C1 segment of cervical spinal cord (tissue), 14 donors: ENCODE measurements around the gene BFSP1.
A peak's percentile ranks its signal among the peaks of the same experiment; 100 is the strongest.

Experiments used
- DNase-seq, 14 donors: peaks; one replicate each; lab custom pipeline; 2025; lab: John Stamatoyannopoulos, UW

Gene BFSP1

DNA sequence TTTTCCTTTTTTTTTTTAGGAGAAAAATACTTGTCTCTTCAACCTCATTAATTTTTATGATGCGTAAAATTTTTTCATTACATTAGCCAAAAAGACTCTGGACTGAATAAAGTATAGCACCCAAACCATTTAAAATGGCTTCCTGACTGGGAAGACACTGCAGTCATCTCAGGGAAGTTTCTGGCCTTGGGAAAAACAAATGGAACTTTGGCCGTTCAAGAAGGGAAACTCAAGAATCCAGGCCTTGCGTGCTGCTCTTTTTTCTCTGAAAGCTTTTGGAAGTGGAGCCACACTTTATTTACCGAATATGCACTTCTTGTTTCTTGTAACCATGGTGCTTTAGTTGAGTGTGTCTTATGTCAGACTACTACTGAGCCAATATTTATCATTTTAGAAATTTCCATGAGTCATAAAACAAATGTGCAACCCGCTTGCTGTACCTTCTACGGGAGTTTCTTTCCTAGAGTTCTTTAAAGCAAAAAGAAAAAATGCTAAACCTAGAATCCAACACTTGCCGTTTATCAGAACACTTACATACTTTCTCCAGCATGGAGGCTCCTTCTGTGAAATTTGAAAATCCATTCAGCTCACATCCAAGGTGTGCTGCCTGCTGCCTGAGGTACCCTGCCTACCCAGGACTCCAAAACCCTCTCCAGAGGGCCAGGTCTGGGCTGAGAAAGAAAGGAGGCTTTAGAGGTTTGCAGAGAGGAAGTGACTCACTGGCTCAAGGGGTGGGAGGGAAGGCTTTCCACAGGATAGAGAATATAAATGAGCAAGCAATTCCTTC, 27.2 kb upstream of the BFSP1 start:
- DNase-seq: no peak

GRCh38 chr20:17557675-17558006, 26.5 kb upstream of the BFSP1 start:
- DNase-seq: no peak

GRCh38 chr20:17556837-17557674, 25.9 kb upstream of the BFSP1 start:
- peak in 8 of 14 donors; percentile 10 to 98 (median 40) for DNase-seq

DNA sequence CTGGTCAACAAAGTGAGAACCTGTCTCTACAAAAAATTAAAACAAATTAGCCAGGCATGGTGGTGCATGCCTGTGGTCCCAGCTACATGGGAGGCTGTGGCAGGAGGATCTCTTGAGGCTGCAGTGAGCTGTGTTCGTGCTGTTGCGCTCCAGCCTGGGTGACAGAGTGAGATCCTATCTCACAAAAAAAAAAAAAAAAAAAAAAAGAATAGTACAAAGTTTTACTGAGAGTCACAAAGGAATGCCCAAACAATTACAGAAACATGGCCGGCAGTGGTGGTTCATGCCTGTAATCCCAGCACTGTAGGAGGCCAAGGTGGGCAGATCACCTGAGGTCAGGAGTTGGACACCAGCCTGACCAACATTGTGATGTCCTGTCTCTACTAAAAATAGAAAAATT, 23.9 kb upstream of the BFSP1 start:
- DNase-seq: peak in 1 of 14 donors; percentile 9

GRCh38 chr20:17549131-17549530, 18.0 kb upstream of the BFSP1 start:
- DNase-seq: no peak

GRCh38 chr20:17545127-17545526, 13.9 kb upstream of the BFSP1 start:
- DNase-seq: no peak

- no peak for DNase-seq
Measured at GRCh38 chr20:17543531-17544131, 12.5 kb upstream of the BFSP1 start.

GRCh38 chr20:17542993-17543412, 11.8 kb upstream of the BFSP1 start:
- DNase-seq: peak in 1 of 14 donors; percentile 1

DNA sequence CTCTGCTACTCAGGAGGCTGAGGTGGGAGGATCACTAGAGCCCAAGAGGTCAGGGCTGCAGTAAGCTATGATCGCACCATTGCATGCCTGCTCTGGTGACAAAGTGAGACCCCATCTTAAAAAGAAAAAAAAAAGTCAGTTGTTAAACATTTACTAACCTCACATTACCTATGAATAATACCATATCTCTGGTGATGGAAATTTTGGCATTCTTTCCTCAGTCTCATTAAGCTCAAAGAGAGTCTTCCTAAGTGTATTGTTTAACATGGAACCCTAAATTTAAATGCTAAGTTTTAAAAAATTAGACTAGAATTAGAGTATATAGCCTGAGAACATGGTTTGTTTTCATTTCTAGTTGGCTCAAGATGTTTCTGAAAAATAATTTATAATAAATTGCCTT, 11.3 kb upstream of the BFSP1 start:
- no peak for DNase-seq

- DNase-seq: no peak
Measured at GRCh38 chr20:17541996-17542395, 10.8 kb upstream of the BFSP1 start.

- DNase-seq: no peak
Measured at GRCh38 chr20:17541596-17541995, 10.4 kb upstream of the BFSP1 start.

- DNase-seq: no peak
Measured at GRCh38 chr20:17538517-17539170, 7.5 kb upstream of the BFSP1 start.

- DNase-seq: no peak
Measured at GRCh38 chr20:17537959-17538358, 6.8 kb upstream of the BFSP1 start.

DNA sequence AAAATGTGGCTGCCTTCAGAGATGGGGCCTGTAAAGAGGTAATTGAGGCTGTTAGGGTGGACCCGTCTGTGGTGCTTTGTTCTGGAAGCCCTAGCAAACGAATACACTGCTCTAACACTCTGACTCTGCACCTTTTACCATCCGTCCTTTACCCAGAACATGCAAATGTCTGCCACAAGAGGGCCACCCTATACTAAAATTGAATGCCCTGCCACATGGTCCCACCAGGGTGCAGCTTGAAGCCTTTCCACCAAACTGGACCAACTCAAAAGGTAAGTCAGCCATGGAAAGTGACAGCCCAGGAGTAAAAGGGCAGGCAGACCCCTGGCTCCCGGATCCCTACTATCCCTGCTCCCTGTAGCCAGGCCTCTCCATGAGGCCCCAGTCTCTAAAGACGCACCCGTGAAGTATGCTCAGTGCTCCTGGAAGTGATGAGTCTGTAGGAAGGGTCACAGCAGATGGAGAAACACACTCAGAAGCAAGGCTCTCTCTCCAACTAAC, 5.8 kb upstream of the BFSP1 start:
- DNase-seq: peak in 12 of 14 donors; percentile 9 to 79 (median 44)

DNA sequence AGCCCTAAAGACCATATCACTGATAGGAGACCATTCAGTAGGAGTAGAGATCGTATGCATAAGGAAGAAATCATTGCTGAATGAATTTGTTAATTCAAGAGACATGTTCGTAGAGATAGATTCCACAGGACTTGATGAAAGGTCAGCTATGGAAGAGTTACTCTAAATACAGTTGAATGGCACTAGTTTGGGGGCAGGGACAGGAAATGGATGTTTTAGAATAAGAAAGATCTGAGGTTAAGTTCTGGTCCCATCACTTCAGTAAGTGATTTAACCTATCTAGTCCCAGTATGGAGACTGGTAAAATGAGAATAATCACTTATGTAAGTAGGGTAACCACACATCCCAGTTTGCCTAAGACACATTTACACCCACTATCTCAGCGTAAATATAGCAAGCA, 2.9 kb upstream of the BFSP1 start:
- DNase-seq: no peak

DNA sequence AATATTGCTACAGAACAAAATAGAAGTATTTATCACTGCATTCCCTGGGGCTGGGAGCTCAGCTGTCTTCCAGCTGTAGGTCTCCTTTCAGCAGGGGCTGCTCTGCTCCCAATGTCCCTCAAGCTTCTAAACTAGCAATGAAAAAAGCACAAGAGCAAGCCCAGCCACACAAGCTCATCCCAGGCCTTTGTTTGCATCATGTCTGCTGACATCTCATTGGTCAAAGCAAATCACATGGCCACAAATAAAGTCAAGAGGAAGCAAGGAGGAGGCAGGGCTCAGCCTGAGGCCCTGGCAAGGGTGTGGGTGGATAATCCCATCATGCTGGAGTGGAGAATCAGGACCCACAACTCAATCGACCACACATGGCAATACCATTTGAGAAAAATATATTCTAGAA, 2.2 kb upstream of the BFSP1 start:
- DNase-seq: peak in 3 of 14 donors; percentile 5 to 12 (median 8)

- no peak for DNase-seq
Measured at GRCh38 chr20:17531665-17532025, 466 bp upstream of the BFSP1 start.

DNA sequence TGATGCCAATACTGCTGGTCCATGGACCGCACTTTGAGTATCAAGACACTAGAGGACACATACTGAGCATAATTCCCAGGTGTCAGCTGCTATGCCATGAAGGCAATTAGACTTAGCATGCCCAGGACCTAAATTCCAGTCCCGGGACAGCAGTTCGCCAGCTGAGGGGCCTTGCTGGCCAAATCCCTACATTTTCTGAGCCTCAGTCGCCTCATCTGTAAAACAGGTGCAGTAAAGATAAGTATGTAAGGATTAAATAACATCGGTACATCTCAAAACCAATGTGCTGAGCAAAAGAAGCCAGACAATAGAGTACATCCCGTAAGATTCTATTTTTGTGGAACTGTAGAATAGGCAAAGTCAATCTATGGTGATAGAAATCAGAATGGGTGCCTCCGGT, 1.0 kb downstream of the BFSP1 start:
- DNase-seq: peak in 1 of 14 donors; percentile 5

DNA sequence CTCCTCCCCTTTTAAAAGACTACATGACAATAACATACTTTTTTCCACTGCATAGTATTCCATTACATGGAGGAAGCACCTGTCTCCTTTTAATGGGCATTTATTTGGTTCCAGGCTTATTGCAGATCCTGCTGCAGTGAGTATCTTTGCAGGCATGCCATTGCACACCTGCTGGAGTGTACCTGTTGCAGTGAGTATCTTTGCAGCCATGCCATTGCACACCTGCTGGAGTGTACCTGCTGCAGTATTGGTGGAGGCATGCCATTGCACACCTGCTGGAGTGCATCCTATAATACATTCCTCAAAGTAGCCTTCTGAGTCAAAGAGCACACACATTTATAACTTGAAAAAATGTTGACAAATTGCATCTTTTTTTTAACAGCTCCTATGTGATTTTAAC, 1.6 kb downstream of the BFSP1 start:
- DNase-seq: no peak

- DNase-seq: no peak
Measured at GRCh38 chr20:17525650-17526049, 5.5 kb downstream of the BFSP1 start.

DNA sequence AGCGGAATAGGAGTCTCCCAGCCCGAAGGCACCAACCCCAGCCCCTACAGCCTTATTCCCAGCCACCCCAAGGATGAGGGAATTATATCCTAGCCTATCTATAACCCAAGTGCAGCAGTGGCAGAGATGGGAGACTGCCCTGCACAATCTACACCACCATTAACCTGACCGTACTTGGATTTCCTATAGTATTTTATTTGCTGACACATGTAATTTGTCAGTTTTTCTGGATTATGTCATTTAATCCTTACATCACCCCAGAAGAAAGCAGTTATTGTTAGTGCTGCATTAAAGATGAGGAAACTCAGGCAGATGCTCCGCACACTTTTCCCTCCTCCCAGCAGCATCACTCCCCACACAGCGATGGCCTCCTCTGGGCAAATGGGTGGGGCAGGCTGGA, 6.0 kb downstream of the BFSP1 start:
- no peak for DNase-seq

GRCh38 chr20:17524560-17524959, 6.6 kb downstream of the BFSP1 start:
- no peak for DNase-seq
